Measurements from ENCODE around the gene ATP1A3.

Gene ATP1A3

DNA sequence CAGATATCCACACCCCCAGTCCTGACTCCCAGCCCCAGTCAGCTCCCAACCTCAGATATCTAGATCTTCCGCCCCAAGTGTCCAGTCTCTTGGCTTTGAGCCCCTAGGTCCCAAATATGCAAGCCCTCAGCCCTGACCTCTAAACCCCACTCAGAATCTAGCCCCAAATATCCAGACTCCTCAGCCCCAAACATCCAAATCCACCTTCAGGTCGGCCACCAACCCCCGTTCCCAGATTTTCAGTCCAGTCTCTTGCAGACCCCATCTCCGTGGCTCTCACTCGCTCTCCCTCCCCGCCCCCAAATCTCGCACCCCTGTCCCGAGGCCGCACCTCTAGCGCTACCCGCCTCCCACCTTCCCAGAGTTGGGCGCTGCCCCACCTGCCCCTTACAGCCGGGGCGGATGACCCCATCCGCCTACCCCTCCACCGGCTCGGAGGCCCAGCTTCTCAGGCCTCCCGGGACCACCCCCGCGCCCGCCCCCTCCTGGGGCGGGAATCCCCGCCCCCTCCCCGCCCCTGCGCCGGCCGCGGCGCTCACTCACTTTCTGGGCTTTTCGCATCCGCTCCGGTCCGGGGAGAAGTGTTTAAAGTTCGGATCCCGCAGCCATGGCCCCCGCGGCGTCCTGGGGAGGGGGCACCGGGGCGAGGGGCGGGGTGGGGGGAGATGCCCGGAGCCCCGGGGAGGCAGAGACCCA lies 66.4 kb downstream of the ATP1A3 start:
- no peak for DNase-seq

GRCh38 chr19:41926763-41927496 lies 67.1 kb downstream of the ATP1A3 start:
- no peak for DNase-seq

DNA sequence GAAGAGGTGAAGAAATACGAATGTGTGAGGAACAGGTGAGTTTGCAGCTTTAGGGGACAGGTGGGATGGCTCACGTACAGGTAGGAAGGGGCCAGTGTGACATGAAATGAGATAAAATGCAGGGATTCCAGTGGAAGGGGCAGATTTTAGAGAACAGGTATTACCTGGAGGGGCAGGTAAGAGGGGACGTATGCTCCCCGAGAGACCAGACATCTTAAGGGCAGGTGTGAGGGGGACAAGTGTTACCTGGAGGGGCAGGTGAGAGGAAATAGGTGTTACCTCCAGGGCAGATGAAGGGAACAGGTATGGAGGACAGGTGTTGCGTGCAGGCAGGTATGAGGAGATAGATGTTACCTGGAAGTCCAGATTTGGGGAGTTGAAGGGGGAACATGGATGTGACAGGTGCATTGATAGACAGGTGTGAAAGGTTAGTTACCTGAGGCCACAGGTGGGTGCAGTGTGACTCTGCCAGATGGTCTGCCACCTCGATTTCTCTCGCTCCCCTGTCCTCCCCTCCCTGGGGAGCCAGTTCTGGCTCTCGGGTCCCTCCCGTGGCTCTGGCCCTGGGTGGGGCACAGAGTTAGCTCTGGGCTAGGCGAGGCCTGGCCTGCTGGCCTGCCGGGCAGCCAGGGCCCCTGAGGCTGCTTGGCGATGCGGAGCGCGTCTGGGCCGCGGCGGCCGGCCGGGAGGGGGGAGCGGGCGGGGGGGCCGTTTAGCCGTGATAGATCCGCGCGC lies 67.8 kb downstream of the ATP1A3 start:
- DNase-seq, result no peak

GRCh38 chr19:41925208-41926003 lies 68.6 kb downstream of the ATP1A3 start:
- no peak for DNase-seq

- no peak for DNase-seq
Measured at GRCh38 chr19:41924151-41925145, 69.6 kb downstream of the ATP1A3 start.

DNA sequence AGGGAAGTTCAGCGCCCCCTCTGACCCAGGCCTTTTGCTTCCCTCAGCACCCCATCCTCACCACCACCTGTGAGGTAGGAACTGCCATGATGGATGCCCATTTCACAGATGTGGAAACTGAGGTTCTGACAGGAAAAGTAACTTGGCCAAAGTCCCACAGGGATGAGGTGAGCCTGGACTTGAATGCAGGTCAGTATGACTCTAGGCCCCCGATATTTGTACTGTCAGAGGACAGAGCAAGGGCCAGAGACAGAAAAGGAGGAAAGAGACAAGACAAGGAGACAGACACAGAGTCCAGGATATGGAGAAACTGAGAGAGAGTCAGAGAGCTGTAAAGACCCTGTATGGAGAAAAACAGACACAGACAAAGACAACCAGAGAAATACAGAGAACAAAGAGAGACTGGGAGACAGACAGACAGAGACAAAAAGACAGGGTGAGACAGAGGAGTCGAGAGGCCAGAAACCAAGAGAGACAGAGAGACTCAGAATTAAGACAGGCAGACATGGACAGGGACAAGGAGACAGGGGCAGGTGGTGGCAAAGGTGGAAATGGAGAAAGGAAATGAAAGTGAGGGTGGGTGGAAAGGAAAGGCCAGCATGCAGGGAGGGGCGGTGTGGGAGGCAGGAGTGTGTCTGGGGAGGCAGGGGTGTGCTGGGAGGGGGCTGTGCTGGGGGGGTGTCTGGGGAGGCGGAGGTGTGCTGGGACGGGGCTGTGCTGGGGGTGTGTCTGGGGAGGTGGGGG lies 70.8 kb downstream of the ATP1A3 start:
- no peak for DNase-seq

- DNase-seq, result no peak
Measured at GRCh38 chr19:41922585-41922984, 71.4 kb downstream of the ATP1A3 start.

GRCh38 chr19:41921577-41922576 lies 72.2 kb downstream of the ATP1A3 start:
- no peak for DNase-seq

GRCh38 chr19:41920882-41921576 lies 73.0 kb downstream of the ATP1A3 start:
- DNase-seq, result no peak

DNA sequence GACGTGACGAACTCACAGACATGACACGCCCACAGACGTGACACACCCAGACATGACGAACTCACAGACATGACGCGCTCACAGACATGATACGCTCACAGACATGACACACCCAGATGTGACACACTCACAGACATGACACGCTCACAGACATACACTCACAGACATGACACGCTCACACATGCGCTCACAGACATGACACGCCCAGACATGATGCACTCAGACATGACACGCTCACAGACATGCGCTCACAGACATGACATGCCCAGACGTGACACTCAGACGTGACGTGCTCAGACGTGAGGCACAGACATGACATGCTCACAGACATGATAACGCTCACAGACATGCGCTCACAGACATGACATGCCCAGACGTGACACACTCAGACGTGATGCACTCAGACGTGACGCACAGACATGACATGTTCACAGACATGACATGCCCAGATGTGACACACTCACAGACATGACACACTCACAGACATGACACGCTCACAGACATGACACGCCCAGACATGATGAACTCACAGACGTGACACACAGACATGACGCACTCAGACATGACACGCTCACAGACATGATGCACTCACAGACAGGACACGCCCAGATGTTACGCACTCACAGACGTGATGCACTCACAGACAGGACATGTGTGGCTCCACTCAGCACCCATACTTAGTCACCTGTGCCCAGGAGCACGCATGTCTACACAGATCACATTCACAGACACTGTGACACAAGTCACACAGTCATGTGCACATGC lies 73.9 kb downstream of the ATP1A3 start:
- no peak for DNase-seq

- no peak for DNase-seq
Measured at GRCh38 chr19:41918653-41919244, 75.3 kb downstream of the ATP1A3 start.

- no peak for DNase-seq
Measured at GRCh38 chr19:41918095-41918494, 75.9 kb downstream of the ATP1A3 start.

GRCh38 chr19:41917676-41918075 lies 76.4 kb downstream of the ATP1A3 start:
- DNase-seq, result no peak

All from stimulated activated CD4-positive, alpha-beta T cell treated with anti-CD3 and anti-CD28 coated beads, Interleukin-2, amount 100 ng/mL, for 48 hours (primary cell).